Epithelial cell of esophagus (primary cell): Measurements from ENCODE around the gene ADAMTSL5.
A peak's percentile ranks its signal among the peaks of the same experiment; 100 is the strongest.
"Not testable (repeated sequence)": the region's sequence is repeated elsewhere in the genome, so short reads cannot be mapped to it uniquely, and the experiment has no call there.

Experiments
- DNase-seq: peaks from one replicate; pipeline ENCODE4 v3.0.0; 2010; ENCODE audit warnings: low read depth
- H3K4me3 ChIP-seq: 2 replicates; pipeline ENCODE4 v1.5.1; 2011; ENCODE audit warnings: mild to moderate bottlenecking, low read length, control low read depth
- CTCF ChIP-seq: IDR thresholded peaks from 2 replicates; pipeline ENCODE4 v1.5.1; 2011; ENCODE audit warnings: low read depth, mild to moderate bottlenecking, low read length, control low read depth, inconsistent platforms; ENCODE audit not compliant: insufficient read depth; ENCODE audit errors: missing control alignments

The ADAMTSL5 gene

DNA sequence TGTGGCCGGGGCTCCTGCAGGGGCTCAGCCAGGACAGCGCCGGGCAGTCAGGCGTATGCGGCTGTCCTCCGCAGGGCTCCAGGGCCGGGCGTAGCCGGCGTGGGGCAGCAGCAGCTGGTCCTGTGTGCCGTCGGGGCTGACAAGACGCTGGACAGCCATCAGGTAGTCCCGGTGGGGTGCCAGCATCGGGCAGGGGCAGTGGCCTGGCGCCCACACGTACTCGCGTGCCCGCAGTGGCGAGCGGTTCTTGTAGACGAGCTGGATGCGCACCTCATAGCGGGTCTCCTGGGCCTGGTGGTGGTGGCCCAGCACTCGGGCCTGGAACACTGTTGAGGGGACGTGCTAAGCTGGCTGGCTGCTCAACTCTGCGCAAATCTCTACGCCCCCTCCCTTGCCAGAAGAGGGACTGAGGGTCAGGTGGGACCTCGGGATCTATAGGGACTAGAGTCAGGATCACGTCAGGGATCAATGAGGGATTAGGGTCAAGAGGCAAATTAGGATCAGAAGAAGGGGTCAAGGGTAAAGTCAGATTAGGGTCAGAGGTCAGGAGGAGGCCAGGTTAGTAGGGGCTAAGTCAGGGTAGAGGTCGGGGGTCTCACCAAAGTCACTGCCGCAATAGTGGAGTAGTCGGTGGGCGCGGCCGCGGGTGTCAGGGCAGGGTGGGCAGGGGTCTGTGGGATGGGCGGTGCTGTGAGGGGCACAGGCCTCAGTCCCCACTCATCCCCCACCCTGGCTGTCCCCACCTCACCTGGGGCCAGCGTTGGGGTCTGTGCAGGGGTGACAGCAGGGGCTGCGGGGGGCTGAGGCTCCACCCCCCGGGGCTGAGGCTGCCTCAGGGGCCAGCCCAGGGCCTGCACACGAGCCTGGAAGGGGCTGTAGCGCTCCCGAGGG lies 6.6 kb downstream of the ADAMTSL5 start:
- DNase-seq: no peak
- H3K4me3 ChIP-seq: no peak overlapping the region
- no peak for TF ChIP-seq CTCF

- DNase-seq: no peak
- no peak for TF ChIP-seq CTCF
- no peak overlapping the region for H3K4me3 ChIP-seq
Observed at GRCh38 chr19:1505012-1505411, 7.8 kb downstream of the ADAMTSL5 start.

DNA sequence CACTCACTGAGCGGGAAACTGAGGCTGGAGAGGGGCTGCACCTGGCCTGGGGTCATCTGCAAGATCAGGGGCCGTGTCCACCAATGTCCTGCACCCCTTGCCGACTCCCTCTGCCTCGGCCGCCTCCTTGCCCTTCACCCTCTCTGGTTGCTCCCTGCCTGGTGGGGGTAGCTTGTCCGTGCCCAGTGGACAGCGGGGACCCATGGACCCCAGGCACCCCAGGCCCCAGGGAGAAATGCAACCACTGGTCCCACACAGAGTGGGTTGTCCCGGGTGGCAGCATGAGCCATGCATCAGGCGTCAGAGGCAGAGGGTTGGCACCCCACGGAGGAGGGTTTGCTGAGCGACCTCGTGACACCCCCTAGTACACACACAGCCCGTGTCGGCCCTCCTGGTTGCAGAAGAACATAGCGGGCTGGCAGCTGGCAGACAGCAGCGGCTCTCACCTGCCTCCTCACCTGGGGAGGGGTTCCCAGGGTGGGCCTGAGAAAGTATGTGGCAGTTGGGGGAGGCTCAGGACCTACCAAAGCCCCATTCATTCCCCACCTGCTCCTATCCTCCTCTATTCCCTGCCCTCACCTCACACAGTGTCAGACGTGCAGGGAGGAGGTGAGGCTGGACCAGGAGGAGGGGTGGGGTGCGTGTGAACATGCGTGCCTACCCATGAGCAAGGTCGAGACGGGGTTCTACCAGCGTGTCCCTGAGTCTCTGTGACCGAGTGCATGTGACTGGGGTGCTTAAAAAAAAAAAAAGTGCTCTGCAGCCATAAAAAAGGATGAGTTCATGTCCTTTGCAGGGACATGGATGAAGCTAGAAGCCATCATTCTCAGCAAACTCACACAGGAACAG lies 8.7 kb downstream of the ADAMTSL5 start:
- DNase-seq: no peak
- H3K4me3 ChIP-seq: no peak overlapping the region
- no peak for TF ChIP-seq CTCF

DNA sequence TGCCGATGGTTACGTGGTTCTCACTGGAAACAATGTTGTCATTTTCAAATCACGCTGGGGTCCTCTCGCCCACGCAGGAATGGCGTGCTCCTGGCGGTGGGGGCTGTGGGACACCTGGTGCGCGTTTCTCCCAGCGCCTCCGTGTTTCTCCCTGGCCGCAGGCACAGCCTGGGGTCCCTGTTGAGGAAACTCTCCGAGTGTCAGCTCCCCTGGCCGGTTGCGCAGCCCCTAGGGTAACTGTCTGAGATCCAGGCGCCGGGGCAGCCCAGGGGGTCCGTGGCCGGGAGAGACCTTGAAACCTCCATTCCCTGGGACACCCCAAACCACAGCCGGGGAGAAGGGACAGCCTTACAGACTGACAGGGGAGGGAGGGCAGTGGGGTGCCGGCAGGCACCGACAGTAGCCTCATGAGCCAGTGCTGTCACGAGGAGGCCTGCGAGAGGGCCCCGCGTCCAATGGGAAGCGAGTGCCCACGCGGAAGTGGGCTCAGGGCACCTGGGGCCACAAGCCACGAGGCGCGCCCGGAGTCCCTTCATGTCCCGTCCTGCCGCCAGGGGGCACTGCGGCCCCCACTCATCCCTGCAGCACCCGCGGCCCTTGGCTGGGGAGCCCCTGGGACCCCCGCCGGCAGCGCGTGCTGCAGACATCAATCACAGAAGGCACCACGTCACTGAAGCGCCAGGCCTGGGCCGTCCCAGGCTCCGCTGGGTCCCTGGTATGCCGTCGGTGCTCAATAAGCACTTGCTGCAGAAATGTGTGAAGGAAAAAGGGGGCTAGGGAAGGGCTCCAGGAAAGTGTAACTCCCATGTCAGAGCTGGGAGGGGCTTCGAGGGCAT lies 9.5 kb downstream of the ADAMTSL5 start:
- H3K4me3 ChIP-seq: peak overlapping the region; percentile 33
- DNase-seq: peak; percentile 38
- peak; percentile 62 for TF ChIP-seq CTCF

DNA sequence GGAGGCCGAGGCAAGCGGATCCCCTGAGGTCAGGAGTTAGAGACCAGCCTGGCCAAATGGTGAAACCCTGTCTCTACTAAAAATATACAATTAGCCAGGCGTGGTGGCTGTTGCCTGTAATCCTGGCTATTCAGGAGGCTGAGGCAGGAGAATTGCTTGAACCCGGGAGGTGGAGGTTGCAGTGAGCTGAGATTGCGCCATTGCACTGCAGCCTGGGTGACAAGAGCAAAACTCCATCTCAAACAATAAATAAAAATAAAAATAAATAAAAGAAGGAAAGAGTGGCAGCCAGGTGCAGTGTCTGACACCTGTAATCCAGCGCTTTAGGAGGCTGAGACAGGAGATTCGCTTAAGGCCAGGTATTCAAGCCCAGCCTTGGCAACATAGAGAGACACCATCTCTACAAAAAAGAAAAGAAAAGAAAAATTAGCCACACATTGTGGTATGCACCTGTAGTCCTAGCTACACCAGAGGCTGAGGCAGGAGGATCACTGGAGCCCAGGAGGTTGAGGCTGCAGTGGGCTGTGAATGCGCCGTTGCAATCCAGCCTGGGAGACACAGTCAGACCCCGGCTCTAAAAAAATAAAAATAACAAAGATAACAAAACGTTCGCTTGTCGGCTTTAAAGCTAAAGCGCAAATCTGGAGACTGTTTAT lies 10.3 kb downstream of the ADAMTSL5 start:
- TF ChIP-seq CTCF: no peak
- peak overlapping the region; percentile 33 for H3K4me3 ChIP-seq
- DNase-seq: no peak

DNA sequence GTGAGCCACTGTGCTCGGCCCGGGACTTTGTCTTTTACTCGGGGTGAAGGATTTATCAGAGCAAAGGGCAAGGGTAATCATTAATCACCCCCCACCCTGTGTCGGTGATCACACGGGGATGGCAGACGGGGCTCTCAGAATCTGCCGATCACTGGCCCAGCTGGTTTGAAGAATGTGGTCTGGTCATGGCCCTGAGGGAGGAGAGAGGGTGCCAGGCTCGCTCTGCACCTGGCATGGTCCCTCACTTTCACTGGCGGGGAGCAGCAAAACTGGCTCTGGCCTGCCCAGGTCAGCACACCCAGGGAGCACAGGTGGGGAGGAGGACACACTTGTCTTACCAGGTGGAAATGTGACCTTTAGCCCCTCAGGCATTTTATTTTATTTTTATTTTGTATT lies 11.6 kb downstream of the ADAMTSL5 start:
- TF ChIP-seq CTCF: no peak
- no peak for DNase-seq
- no peak overlapping the region for H3K4me3 ChIP-seq

DNA sequence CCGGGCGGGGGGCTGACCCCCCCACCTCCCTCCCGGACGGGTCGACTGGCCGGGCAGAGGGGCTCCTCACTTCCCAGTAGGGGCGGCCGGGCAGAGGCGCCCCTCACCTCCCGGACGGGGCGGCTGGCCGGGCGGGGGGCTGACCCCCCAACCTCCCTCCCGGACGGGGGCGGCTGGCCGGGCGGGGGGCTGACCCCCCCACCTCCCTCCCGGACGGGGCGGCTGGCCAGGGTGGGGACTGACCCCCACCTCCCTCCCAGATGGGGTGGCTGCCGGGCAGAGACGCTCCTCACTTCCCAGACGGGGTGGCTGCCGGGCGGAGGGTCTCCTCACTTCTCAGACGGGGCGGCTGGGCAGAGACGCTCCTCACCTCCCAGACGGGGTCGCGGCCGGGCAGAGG lies 13.6 kb downstream of the ADAMTSL5 start:
- H3K4me3 ChIP-seq, DNase-seq: not testable (repeated sequence)
